HFFc6 (cell line): ENCODE measurements around the gene SLC24A4. TPM values are rescaled to one million over a fixed set of nuclear protein-coding genes. Genes with fewer than 3 reads are reported as not detected.
A peak's percentile ranks its signal among the peaks of the same experiment; 100 is the strongest.

Experiments
- DNase-seq: peaks from one replicate; pipeline ENCODE4 v3.0.0-alpha.2; 2018
- H3K27ac Mint-ChIP-seq: 2 replicates; pipeline ENCODE4 v1.8.0; 2020; ENCODE audit warnings: mild to moderate bottlenecking, mixed read lengths
- H3K27me3 Mint-ChIP-seq: 2 replicates; pipeline ENCODE4 v1.8.0; 2021; ENCODE audit warnings: mild to moderate bottlenecking, moderate library complexity, mixed read lengths; ENCODE audit not compliant: insufficient read depth
- H3K36me3 Mint-ChIP-seq: 2 replicates; pipeline ENCODE4 v1.8.0; 2021; ENCODE audit warnings: low read depth, mixed read lengths
- H3K4me1 Mint-ChIP-seq: 2 replicates; pipeline ENCODE4 v1.8.0; 2020; ENCODE audit warnings: low read depth, mixed read lengths
- H3K4me3 Mint-ChIP-seq: 2 replicates; pipeline ENCODE4 v1.8.0; 2020; ENCODE audit warnings: mild to moderate bottlenecking, moderate library complexity, mixed read lengths
- H3K9me3 Mint-ChIP-seq: 2 replicates; pipeline ENCODE4 v1.8.0; 2020; ENCODE audit warnings: mild to moderate bottlenecking, mixed read lengths
- total RNA-seq, 6 experiments: library from RNA; stranded (reverse); fragmentation: NEBNext Ultra II Directional; extraction: Animal tissue kit (Norgen Biotek cat#: 25700); gene quantifications; 2 replicates in 1 of 6; 3 replicates in 5 of 6; pipeline ENCODE4 v1.2.3, GENCODE V29; 2021
- TF ChIP-seq, protein P1 (sequence below): fragments of 200-600 bp; sonication (generic); IDR thresholded peaks from 2 replicates; pipeline ENCODE4 v1.5.0; 2021; ENCODE audit warnings: antibody characterized with exemption, mild to moderate bottlenecking

SLC24A4 gene
- total RNA-seq, 6 experiments from 2014 or later = not detected

DNA sequence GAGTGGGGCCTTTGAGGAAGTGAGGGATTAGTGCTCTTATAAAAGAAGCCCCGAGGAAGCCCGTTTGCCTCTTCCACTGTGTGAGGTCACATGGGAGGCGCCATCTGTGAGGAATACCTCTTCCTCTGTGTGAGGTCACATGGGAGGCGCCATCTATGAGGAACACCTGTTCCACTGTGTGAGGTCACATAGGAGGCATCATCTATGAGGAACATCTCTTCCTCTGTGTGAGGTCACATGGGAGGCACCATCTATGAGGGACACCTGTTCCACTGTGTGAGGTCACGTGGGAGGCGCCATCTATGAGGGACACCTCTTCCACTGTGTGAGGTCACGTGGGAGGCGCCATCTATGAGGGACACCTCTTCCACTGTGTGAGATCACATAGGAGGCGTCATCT is 69.7 kb downstream of the SLC24A4 start:
- TF ChIP-seq, protein P1, sequence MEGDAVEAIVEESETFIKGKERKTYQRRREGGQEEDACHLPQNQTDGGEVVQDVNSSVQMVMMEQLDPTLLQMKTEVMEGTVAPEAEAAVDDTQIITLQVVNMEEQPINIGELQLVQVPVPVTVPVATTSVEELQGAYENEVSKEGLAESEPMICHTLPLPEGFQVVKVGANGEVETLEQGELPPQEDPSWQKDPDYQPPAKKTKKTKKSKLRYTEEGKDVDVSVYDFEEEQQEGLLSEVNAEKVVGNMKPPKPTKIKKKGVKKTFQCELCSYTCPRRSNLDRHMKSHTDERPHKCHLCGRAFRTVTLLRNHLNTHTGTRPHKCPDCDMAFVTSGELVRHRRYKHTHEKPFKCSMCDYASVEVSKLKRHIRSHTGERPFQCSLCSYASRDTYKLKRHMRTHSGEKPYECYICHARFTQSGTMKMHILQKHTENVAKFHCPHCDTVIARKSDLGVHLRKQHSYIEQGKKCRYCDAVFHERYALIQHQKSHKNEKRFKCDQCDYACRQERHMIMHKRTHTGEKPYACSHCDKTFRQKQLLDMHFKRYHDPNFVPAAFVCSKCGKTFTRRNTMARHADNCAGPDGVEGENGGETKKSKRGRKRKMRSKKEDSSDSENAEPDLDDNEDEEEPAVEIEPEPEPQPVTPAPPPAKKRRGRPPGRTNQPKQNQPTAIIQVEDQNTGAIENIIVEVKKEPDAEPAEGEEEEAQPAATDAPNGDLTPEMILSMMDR = no peak
- Mint-ChIP-seq H3K27me3 (peaks cover 19% of the 10 kb centered on the region), H3K9me3 (no peaks in the 10 kb centered on the region), H3K27ac (no peak overlapping the region), H3K4me1 (peaks cover 12% of the 10 kb centered on the region), H3K36me3 (no peaks in the 10 kb centered on the region), H3K4me3 (no peak overlapping the region)
- no peak for DNase-seq

- H3K4me1 Mint-ChIP-seq = peaks cover 31% of the 10 kb centered on the region
- no peaks in the 10 kb centered on the region for H3K36me3 Mint-ChIP-seq
- H3K27ac Mint-ChIP-seq = peak overlapping the region; percentile 85
- TF ChIP-seq, protein P1 = no peak
- DNase-seq = peak; percentile 87
- H3K4me3 Mint-ChIP-seq = peak overlapping the region; percentile 81
- H3K9me3 Mint-ChIP-seq = no peaks in the 10 kb centered on the region; the same call in 1 of the 2 replicates
- H3K27me3 Mint-ChIP-seq = peaks cover 6% of the 10 kb centered on the region
These were observed 74.4 kb downstream of the SLC24A4 start for GRCh38 chr14:92397150-92397952.

DNA sequence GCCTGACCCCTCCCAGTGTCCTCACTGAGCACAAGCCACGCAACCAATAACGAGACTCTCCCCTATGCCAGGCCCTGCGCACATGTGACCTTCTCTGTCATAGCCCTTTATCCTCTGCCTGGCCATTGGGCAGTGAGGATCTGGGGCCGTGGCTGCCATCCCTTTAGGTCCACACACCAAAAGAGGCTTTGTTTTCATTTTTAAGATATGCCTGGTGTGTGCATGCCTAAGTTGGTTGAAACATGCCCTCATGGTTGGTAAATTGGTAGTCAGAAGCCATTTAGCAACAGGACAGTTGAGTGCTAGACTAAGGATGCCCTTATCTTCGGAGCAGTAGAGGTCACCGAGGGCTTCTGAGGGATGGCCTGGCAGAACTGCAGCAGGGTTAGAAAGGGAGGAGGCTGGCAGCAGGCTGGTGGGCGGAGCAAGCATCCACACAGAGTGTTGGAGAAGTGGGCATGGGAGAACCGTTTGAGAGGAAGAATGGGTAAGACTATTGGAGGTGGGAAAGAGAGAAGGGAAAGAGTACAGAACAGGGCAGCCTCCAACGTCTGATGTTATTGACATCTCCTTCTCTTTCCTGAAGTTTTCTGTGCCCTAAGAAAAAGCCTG is 75.1 kb downstream of the SLC24A4 start:
- H3K9me3 Mint-ChIP-seq = no peaks in the 10 kb centered on the region; the same call in 1 of the 2 replicates
- H3K4me3 Mint-ChIP-seq = no peak overlapping the region; the same call in 1 of the 2 replicates
- no peak overlapping the region; the same call in 1 of the 2 replicates for H3K27ac Mint-ChIP-seq
- no peaks in the 10 kb centered on the region for H3K36me3 Mint-ChIP-seq
- H3K4me1 Mint-ChIP-seq = peaks cover 31% of the 10 kb centered on the region
- H3K27me3 Mint-ChIP-seq = peaks cover 8% of the 10 kb centered on the region
- TF ChIP-seq, protein P1 = no peak
- DNase-seq = no peak

DNA sequence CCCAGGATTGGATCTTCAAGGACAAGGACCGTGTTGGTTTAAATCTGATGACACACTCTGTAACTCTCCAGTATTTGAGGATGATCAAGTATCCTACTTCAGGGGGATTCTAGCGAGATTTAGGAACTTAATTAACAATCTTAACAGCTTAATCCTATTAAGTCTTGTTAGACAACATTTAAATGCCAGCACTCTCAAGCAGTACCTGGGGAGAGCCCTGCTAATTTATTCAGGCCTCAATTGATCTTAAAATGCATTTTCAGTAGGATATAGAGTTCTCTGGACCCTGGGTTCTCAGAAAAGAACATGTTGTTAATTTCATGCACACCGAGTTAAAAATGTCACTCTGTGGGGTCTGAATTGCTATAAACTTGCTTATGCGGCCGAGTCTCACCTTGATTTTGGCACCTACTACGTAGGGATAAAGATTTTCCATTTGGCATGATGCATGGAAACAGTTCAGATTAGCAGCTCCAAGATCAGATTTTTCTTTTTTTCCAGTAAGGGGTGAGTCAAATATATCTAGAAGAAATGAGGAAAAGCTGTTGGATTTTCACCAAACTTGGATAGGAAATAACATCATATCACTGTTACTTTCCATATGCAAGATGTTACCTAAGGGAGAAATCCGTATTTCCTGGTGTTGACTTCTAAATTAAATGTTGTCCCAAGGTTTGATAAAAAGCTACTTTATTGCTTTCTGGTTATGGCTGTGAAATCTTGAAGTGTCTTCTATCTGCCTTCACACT is 76.1 kb downstream of the SLC24A4 start:
- Mint-ChIP-seq H3K27me3 (peaks cover 6% of the 10 kb centered on the region), H3K27ac (no peak overlapping the region), H3K36me3 (no peaks in the 10 kb centered on the region), H3K4me3 (no peak overlapping the region), H3K4me1 (peaks cover 31% of the 10 kb centered on the region), H3K9me3 (no peaks in the 10 kb centered on the region; the same call in 1 of the 2 replicates)
- TF ChIP-seq, protein P1 = no peak
- DNase-seq = no peak

DNA sequence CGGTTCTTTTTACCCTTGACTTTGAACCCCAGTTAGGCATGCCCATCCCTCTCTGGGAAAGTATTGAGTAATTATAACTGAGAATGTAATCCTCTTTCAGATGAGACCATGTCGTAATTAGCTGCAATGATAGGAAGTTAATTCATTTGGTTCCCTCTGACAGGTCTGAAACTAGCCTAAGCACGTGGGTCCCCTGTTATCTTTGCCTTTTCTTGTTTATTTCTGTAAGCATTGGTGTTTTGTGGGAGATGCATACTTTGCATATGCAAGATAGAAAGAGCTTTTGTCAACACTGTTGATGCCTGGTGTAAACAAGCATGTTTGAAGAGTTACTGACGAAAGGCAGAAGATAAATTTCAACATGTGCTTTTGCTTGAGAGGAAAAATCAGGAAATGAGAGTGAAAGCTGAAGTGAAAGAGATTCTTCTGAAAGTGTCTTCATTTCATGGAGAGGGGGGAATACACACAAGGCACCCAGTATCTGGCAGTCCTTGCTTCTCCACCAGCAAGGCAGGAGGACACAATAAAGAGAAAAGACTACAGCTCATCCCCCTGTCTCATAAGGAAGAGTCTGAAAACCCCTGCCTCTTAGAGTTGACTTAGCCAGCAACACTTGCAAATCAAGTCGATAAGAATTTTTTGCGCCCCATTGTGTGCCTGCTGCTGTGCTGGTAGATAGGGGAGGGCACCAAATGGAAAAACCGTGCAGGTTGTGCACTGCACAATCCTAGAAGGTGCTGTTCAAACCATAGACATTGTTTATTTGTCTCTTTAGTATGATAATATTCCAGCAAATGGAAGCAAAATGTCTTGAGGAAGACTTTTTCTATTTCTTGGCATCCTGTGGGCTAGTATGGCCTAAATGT is 77.8 kb downstream of the SLC24A4 start:
- Mint-ChIP-seq H3K4me1 (peaks cover 31% of the 10 kb centered on the region), H3K27ac (no peak overlapping the region), H3K27me3 (peaks cover 7% of the 10 kb centered on the region), H3K9me3 (no peaks in the 10 kb centered on the region; the same call in 1 of the 2 replicates), H3K36me3 (no peaks in the 10 kb centered on the region), H3K4me3 (no peak overlapping the region)
- DNase-seq = no peak
- TF ChIP-seq, protein P1 = no peak
